SH-SY5Y (cell line): ENCODE results near the gene ELF2.

Experiments
- GATA2 ChIP-seq: IDR thresholded peaks from 2 replicates; pipeline ENCODE4 v1.6.1; 2011; ENCODE audit warnings: mild to moderate bottlenecking, low read depth, low read length
- GATA3 ChIP-seq: IDR thresholded peaks from 2 replicates; pipeline ENCODE4 v1.6.1; 2011; ENCODE audit warnings: low read depth, mild to moderate bottlenecking, low read length, moderate library complexity

DNA sequence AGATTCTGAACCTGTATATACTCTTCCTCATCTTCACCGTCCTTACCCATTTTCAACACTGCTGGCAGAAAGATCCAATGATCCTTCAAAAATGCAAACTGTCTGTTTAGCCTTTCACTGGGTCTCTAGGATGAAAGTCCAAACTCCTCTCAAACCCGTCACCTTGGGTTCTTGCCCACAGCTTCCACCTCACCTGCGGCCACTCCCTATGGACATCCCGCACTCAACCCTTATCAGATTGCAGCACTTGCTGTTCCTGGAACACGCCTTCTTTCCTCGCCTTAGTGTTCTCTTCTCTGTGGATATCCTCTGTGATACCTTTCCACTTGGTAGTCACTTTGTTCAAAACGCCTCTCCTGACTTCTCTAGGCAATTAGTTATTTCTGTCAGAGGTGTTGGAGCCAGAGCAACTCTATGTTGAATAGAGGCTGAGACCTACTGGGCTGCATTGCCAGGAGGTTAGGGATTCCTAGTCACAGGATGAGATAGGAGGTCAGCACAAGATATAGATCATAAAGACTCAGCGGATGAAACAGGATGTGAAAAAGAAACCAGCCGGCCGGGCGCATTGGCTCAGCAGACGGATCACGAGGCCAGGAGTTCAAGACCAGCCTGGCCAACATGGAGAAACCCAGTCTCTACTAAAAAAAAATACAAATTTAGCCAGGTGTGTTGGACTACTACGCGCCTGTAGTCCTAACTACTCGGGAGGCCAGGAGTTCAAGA lies 165.6 kb downstream of the ELF2 start:
- TF ChIP-seq GATA2 (no peak), GATA3 (no peak)
